ENCODE measurements around the gene TMEM169. TPM values are rescaled to one million over a fixed set of nuclear protein-coding genes. Genes with fewer than 3 reads are reported as not detected.

TMEM169 gene
- total RNA-seq, 4 donors from 2014 or later: 0.30 to 0.85 (median 0.72) TPM; not detected in 1

DNA sequence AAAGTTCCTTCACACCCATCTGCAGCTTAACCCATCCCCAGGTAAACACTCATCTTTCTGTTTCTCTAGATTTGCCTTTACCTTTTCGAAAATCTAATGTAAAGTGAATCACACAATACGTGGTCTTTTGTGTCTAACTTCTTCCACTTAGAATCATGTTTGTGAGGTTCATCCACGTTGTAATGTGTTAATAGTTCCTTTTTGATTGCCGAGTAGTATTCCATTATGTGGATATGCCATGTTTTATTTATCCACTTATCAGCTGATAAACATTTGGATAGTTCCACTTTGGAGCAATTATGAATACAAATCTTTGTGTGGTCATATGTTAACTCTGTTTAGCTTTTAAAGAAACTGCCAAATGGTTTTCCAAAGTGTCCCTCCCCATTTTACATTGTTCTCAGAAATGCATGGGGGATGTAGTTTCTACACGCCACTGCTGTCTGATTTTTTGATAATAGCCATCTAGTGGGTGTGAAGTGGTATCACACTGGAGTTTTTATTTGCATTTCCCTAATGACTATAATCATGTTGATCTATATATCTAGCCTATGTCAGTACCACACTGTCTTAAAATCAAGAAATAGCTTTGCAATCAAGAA lies 22.4 kb upstream of the TMEM169 start:
- no peaks in the 10 kb centered on the region for H3K9me3 ChIP-seq
- TF ChIP-seq POLR2AphosphoS5 (IDR thresholded peaks at IDR 0.05) (no peak), EP300 (IDR thresholded peaks at IDR 0.05) (no peak), POLR2A (IDR thresholded peaks at IDR 0.05) (no peak)
- TF ChIP-seq, protein P1, sequence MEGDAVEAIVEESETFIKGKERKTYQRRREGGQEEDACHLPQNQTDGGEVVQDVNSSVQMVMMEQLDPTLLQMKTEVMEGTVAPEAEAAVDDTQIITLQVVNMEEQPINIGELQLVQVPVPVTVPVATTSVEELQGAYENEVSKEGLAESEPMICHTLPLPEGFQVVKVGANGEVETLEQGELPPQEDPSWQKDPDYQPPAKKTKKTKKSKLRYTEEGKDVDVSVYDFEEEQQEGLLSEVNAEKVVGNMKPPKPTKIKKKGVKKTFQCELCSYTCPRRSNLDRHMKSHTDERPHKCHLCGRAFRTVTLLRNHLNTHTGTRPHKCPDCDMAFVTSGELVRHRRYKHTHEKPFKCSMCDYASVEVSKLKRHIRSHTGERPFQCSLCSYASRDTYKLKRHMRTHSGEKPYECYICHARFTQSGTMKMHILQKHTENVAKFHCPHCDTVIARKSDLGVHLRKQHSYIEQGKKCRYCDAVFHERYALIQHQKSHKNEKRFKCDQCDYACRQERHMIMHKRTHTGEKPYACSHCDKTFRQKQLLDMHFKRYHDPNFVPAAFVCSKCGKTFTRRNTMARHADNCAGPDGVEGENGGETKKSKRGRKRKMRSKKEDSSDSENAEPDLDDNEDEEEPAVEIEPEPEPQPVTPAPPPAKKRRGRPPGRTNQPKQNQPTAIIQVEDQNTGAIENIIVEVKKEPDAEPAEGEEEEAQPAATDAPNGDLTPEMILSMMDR (IDR thresholded peaks at IDR 0.05): no peak
- no peak overlapping the region for H3K27ac ChIP-seq
- H3K27me3 ChIP-seq: no peaks in the 10 kb centered on the region
- 94% methylated on average over 5 of the region's 5 CpGs for WGBS
- H3K4me1 ChIP-seq: peaks cover 10% of the 10 kb centered on the region
- H3K4me3 ChIP-seq: no peak overlapping the region
- peaks cover 4% of the 10 kb centered on the region for H3K36me3 ChIP-seq
- DNase-seq (ENCODE audit: low spot score in 2 of 2): no peak

DNA sequence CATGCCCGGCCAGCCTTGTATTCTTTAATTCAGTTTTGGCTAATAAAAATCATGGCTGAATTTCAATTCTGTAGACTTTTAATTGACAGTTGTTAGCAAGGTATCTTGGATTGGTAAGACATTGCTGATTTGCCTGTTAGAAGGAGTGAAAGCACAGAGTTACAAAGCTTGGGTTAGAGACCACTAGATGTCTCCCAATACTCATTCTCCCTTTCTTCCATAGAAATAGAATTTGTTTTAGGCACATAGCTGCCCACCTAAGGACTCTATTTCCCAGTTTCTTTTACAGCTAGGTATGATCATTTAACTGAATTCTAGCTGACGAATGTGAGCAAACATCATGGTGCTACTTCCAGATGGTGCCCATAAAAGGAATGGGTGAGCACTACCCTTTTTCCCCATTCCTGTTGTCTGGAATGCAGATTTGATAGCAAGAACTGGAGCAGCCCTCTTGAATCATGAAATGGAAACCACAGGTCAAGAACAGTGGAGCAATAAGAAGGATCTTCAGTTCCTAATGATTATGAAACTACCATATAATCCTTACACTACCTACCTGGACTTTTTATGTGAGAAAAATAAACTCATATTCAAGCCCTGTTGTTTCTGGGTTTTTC lies 17.6 kb upstream of the TMEM169 start:
- TF ChIP-seq POLR2AphosphoS5 (IDR thresholded peaks at IDR 0.05) (no peak), EP300 (IDR thresholded peaks at IDR 0.05) (no peak), POLR2A (IDR thresholded peaks at IDR 0.05) (no peak)
- TF ChIP-seq, protein P1 (IDR thresholded peaks at IDR 0.05): no peak

DNA sequence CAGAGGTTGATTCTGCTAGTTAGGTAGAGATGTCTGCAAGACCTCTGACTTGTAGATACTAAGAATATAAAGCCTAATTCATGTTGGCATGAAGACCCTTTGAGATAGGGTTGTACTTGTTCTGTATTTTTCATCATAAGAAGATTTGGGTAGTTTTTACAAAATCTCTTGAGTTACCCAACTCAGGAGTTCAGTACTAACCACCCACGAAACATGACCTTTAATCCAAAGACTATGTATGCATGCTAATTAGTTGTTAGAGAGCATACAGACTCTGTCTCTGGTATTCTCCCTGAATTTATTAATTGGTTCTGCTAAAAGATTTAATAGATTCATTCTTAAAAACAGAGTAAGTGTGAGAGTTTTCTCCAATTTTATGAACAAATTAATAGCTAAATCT lies 17.1 kb upstream of the TMEM169 start:
- Histone ChIP-seq H3K27ac (no peak overlapping the region), H3K36me3 (peaks cover 13% of the 10 kb centered on the region), H3K9me3 (no peaks in the 10 kb centered on the region), H3K27me3 (no peaks in the 10 kb centered on the region), H3K4me1 (no peaks in the 10 kb centered on the region), H3K4me3 (no peak overlapping the region)
- TF ChIP-seq POLR2AphosphoS5 (IDR thresholded peaks at IDR 0.05) (no peak), POLR2A (IDR thresholded peaks at IDR 0.05) (no peak), EP300 (IDR thresholded peaks at IDR 0.05) (no peak)
- TF ChIP-seq, protein P1 (IDR thresholded peaks at IDR 0.05): no peak
- DNase-seq (ENCODE audit: low spot score in 2 of 2): no peak
- WGBS: 92% methylated on average over 1 of the region's 1 CpG

More for the DNA sequence above, 17.6 kb upstream of the TMEM169 start:
- Histone ChIP-seq H3K9me3 (no peaks in the 10 kb centered on the region), H3K27me3 (no peaks in the 10 kb centered on the region), H3K4me1 (no peaks in the 10 kb centered on the region), H3K4me3 (no peak overlapping the region), H3K36me3 (peaks cover 13% of the 10 kb centered on the region), H3K27ac (no peak overlapping the region)
- DNase-seq (ENCODE audit: low spot score in 2 of 2): no peak
- WGBS: 87% methylated on average over 2 of the region's 2 CpGs

DNA sequence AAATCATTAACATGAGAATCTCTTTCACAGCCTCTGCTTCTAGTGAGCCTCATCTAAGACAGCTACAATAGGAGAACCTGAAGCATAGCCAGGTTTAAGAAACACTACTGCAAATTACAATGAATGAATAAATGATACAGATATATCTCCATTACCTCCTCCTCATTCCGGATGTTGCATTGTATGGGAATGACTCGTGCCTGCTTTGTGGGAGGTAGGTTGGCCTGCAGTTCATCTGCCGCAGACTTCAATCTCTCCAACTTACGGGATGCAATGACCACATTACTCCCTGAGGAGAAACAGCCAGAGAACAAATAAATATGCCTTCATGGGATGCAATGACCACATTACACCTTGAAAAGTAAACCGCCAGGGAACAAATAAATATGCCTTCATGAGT lies 15.5 kb upstream of the TMEM169 start:
- DNase-seq (ENCODE audit: low spot score in 2 of 2): no peak
- Histone ChIP-seq H3K36me3 (peaks cover 13% of the 10 kb centered on the region), H3K4me3 (no peak overlapping the region), H3K9me3 (no peaks in the 10 kb centered on the region), H3K4me1 (no peaks in the 10 kb centered on the region), H3K27me3 (no peaks in the 10 kb centered on the region), H3K27ac (no peak overlapping the region)
- WGBS: 89% methylated on average over 5 of the region's 5 CpGs
- TF ChIP-seq EP300 (IDR thresholded peaks at IDR 0.05) (no peak), POLR2AphosphoS5 (IDR thresholded peaks at IDR 0.05) (no peak), POLR2A (IDR thresholded peaks at IDR 0.05) (no peak)
- TF ChIP-seq, protein P1 (IDR thresholded peaks at IDR 0.05): no peak

DNA sequence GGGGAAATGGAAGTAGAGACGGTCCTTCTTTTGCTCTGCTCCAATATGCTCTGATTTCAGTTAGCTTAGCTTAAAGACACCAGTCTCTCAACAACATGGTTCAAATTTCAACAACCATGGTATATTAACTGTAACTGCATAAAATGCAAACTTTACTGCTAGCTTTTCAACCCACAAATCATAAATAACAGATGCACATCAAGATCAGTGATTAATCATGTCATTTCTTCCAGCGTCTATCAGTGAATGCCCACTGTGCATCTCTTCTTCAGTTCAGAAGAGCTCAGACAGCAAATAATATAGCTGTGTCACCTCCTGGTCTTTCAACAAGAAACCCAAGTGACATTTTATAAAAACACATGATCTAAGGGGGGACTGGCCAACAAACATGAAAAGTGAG lies 12.7 kb upstream of the TMEM169 start:
- Histone ChIP-seq H3K36me3 (peaks cover 9% of the 10 kb centered on the region), H3K27ac (no peak overlapping the region), H3K4me3 (no peak overlapping the region), H3K4me1 (no peaks in the 10 kb centered on the region), H3K9me3 (no peaks in the 10 kb centered on the region), H3K27me3 (no peaks in the 10 kb centered on the region)
- TF ChIP-seq POLR2AphosphoS5 (IDR thresholded peaks at IDR 0.05) (no peak), EP300 (IDR thresholded peaks at IDR 0.05) (no peak)
- 90% methylated on average over 2 of the region's 2 CpGs for whole genome bisulfite sequencing
- no peak for DNase-seq (ENCODE audit: low spot score in 2 of 2)
